ENCODE results near the gene OR2L2. TPM values are rescaled to one million over a fixed set of nuclear protein-coding genes. Genes with fewer than 3 reads are reported as not detected.

The OR2L2 gene, protein sequence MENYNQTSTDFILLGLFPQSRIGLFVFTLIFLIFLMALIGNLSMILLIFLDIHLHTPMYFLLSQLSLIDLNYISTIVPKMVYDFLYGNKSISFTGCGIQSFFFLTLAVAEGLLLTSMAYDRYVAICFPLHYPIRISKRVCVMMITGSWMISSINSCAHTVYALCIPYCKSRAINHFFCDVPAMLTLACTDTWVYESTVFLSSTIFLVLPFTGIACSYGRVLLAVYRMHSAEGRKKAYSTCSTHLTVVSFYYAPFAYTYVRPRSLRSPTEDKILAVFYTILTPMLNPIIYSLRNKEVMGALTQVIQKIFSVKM
- total RNA-seq: under 1 TPM in 1 of 4 donors, not detected in 3; 0.60 TPM

DNA sequence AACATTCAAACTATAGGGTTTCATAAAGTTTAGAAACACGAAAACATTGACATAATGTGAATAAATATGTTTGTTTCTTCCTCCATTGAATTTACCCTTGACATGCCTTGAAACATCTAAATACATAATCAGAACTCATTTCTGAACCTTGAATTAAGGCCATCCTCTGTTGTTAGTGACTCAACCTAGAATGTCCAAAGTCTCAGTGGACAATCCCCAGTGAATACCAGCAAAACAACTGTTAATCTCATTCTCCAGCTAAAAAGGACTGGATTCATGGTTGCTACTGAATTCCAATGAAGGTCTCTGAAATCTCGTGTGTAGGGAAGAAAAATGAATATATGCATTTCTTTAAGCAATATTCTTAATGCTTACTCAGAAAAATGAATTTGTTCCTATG, at the start of gene OR2L2:
OR2L2 (plus strand) TSS at position 301 of the 400 bp plus-strand sequence. CDS start 8,198 bp downstream, outside the sequence.
- 55 to 73% methylated on average over 2 of the region's 2 CpGs for WGBS, 2 donors
- no peaks in the 10 kb centered on the region for H3K36me3 ChIP-seq
- DNase-seq (ENCODE audit: low spot score in 2 of 2): no peak
- H3K27ac ChIP-seq: no peak within 1 kb of the TSS
- no peak within 1 kb of the TSS for H3K4me3 ChIP-seq
- H3K4me1 ChIP-seq: no peaks in the 10 kb centered on the region
- no peak for TF ChIP-seq EP300 (IDR thresholded peaks at IDR 0.05)
- TF ChIP-seq POLR2A (IDR thresholded peaks at IDR 0.05): no peak
- TF ChIP-seq, protein P1, sequence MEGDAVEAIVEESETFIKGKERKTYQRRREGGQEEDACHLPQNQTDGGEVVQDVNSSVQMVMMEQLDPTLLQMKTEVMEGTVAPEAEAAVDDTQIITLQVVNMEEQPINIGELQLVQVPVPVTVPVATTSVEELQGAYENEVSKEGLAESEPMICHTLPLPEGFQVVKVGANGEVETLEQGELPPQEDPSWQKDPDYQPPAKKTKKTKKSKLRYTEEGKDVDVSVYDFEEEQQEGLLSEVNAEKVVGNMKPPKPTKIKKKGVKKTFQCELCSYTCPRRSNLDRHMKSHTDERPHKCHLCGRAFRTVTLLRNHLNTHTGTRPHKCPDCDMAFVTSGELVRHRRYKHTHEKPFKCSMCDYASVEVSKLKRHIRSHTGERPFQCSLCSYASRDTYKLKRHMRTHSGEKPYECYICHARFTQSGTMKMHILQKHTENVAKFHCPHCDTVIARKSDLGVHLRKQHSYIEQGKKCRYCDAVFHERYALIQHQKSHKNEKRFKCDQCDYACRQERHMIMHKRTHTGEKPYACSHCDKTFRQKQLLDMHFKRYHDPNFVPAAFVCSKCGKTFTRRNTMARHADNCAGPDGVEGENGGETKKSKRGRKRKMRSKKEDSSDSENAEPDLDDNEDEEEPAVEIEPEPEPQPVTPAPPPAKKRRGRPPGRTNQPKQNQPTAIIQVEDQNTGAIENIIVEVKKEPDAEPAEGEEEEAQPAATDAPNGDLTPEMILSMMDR (IDR thresholded peaks at IDR 0.05): no peak
- H3K9me3 ChIP-seq: peaks cover 0 to 22% (median 3%) of the 10 kb centered on the region in 4 donors
- H3K27me3 ChIP-seq: no peaks in the 10 kb centered on the region

DNA sequence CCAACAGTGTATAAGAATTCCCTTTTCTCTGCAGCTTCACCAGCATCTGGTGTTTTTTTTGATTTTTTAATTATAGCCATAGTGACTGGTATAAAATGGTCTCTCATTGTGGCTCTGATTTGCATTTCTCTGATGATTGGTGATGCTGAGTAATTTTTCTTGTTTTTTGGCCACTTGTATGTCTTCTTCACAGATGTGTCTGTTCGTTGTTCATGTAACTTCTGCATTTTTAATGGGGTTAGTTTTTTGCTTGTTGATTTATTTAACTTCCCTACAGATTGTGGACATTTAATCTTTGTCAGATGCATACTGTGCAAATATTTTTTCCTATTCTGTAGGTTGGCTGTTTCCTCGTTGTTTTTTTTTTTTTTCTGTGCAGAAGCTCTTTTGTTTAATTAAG, 36.9 kb upstream of the OR2L2 start:
- 60 to 73% methylated on average over 2 of the region's 2 CpGs for WGBS, 2 donors
- no peak overlapping the region for H3K4me3 ChIP-seq
- no peaks in the 10 kb centered on the region for H3K27me3 ChIP-seq
- DNase-seq (ENCODE audit: low spot score in 2 of 2): no peak
- no peaks in the 10 kb centered on the region for H3K4me1 ChIP-seq
- no peaks in the 10 kb centered on the region for H3K36me3 ChIP-seq
- H3K27ac ChIP-seq: no peak overlapping the region
- no peaks in the 10 kb centered on the region for H3K9me3 ChIP-seq
- TF ChIP-seq, protein P1 (IDR thresholded peaks at IDR 0.05): no peak
- TF ChIP-seq EP300 (IDR thresholded peaks at IDR 0.05) (no peak), POLR2A (IDR thresholded peaks at IDR 0.05) (no peak)

DNA sequence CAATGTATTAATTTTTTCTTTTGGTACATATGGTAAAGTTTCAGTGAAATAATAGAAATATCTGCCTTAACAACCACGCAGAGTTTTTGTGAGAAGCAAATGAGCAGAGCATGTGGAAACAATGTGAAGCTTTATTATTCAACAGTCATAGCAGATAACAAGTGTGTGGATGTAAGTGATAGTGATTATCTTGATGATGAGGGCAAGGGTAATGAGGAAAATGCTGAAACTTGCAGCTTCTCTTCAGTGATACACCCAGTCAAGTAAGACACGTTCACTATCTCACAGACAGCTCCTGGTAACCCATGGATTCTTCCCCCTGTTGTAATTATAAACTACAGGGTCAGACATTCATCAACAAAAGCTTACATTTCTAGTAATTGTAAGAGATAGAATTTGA, 31.1 kb upstream of the OR2L2 start:
- WGBS, 2 donors: 48 to 54% methylated on average over 2 of the region's 2 CpGs
- no peaks in the 10 kb centered on the region for H3K27me3 ChIP-seq
- H3K9me3 ChIP-seq: no peaks in the 10 kb centered on the region
- no peak overlapping the region for H3K4me3 ChIP-seq
- TF ChIP-seq POLR2A (IDR thresholded peaks at IDR 0.05) (no peak), EP300 (IDR thresholded peaks at IDR 0.05) (no peak)
- TF ChIP-seq, protein P1 (IDR thresholded peaks at IDR 0.05): no peak
- no peak for DNase-seq (ENCODE audit: low spot score in 2 of 2)
- no peaks in the 10 kb centered on the region for H3K36me3 ChIP-seq
- no peak overlapping the region for H3K27ac ChIP-seq
- no peaks in the 10 kb centered on the region for H3K4me1 ChIP-seq

DNA sequence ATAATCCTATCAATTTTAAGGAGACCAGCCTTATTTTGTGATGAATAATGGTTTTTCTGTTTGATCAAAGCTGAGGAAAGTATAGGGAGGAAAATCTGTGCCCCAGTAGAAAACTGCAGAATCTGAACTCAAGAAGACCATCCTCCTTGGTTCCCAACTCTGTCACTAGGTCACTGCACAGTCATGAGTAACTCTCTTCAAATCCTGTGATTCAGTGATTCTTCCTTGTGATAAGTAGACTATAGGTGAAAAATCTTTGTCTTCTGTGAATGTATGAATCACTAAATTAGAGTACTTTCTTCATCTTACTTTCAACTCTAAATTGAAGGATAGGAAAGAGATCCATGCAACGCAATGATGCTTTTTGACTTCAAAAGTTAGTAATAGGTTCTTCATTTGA, 29.7 kb upstream of the OR2L2 start:
- DNase-seq (ENCODE audit: low spot score in 2 of 2): no peak
- no peaks in the 10 kb centered on the region for H3K9me3 ChIP-seq
- TF ChIP-seq, protein P1 (IDR thresholded peaks at IDR 0.05): no peak
- TF ChIP-seq EP300 (IDR thresholded peaks at IDR 0.05) (no peak), POLR2A (IDR thresholded peaks at IDR 0.05) (no peak)
- H3K36me3 ChIP-seq: no peaks in the 10 kb centered on the region
- H3K4me1 ChIP-seq: no peaks in the 10 kb centered on the region
- WGBS, 2 donors: 89 to 95% methylated on average over 1 of the region's 1 CpG
- no peaks in the 10 kb centered on the region for H3K27me3 ChIP-seq
- no peak overlapping the region for H3K4me3 ChIP-seq
- no peak overlapping the region for H3K27ac ChIP-seq

DNA sequence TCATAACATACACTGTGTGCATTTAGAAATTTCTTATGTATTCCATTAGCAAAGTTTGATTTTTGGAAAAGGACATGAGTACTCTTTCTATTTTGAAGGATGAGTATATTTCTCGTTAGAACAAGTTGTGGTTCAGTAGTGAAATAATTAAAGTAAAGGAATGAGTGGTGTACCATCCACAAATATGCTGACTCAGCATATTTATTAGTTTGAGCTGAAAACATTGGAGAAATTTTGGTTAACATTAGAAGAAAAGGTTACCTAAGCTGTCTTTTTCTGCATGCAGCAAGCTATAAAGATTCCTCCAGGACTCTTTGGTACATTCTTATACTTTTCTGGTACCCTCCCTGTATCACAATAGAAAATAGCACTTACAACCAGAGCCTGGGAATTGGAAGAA, 22.1 kb upstream of the OR2L2 start:
- no peak for TF ChIP-seq EP300 (IDR thresholded peaks at IDR 0.05)
- TF ChIP-seq POLR2A (IDR thresholded peaks at IDR 0.05): no peak
- TF ChIP-seq, protein P1 (IDR thresholded peaks at IDR 0.05): no peak
- Histone ChIP-seq H3K4me1 (no peaks in the 10 kb centered on the region), H3K36me3 (no peaks in the 10 kb centered on the region), H3K4me3 (no peak overlapping the region), H3K27ac (no peak overlapping the region), H3K27me3 (no peaks in the 10 kb centered on the region), H3K9me3 (peaks cover 0 to 37% (median 8%) of the 10 kb centered on the region in 4 donors)
- DNase-seq (ENCODE audit: low spot score in 2 of 2): no peak
- 54 to 57% methylated on average over 1 of the region's 1 CpG for WGBS, 2 donors
